ENCODE measurements around the gene FOXN4. TPM values are rescaled to one million over a fixed set of nuclear protein-coding genes. Genes with fewer than 3 reads are reported as not detected.

The FOXN4 gene
- total RNA-seq, 1 donor from 2014 or later = not detected

GRCh38 chr12:109263439-109263838 lies 45.6 kb downstream of the FOXN4 start:
- DNase-seq (ENCODE audit: extremely low spot score in 2 of 2) = no peak
- Histone ChIP-seq H3K4me1 (no peaks in the 10 kb centered on the region), H3K27ac (no peak overlapping the region), H3K27me3 (no peaks in the 10 kb centered on the region), H3K4me3 (no peak overlapping the region), H3K36me3 (peaks cover 0 to 71% of the 10 kb centered on the region in 2 donors), H3K9me3 (no peaks in the 10 kb centered on the region)
- intact Hi-C loops (cut with DNase I) = no loop called here
- no peak for TF ChIP-seq POLR2A (IDR thresholded peaks at IDR 0.05)
- TF ChIP-seq, protein P1, sequence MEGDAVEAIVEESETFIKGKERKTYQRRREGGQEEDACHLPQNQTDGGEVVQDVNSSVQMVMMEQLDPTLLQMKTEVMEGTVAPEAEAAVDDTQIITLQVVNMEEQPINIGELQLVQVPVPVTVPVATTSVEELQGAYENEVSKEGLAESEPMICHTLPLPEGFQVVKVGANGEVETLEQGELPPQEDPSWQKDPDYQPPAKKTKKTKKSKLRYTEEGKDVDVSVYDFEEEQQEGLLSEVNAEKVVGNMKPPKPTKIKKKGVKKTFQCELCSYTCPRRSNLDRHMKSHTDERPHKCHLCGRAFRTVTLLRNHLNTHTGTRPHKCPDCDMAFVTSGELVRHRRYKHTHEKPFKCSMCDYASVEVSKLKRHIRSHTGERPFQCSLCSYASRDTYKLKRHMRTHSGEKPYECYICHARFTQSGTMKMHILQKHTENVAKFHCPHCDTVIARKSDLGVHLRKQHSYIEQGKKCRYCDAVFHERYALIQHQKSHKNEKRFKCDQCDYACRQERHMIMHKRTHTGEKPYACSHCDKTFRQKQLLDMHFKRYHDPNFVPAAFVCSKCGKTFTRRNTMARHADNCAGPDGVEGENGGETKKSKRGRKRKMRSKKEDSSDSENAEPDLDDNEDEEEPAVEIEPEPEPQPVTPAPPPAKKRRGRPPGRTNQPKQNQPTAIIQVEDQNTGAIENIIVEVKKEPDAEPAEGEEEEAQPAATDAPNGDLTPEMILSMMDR (IDR thresholded peaks at IDR 0.05) = no peak
- no peak for TF ChIP-seq POLR2AphosphoS5 (IDR thresholded peaks at IDR 0.05; ENCODE audit: insufficient read depth in 1 of 2, low read depth in 1 of 2)

GRCh38 chr12:109261939-109262338 lies 47.1 kb downstream of the FOXN4 start:
- Histone ChIP-seq H3K36me3 (peaks cover 0 to 64% of the 10 kb centered on the region in 2 donors), H3K9me3 (no peaks in the 10 kb centered on the region), H3K4me1 (no peaks in the 10 kb centered on the region), H3K27me3 (no peaks in the 10 kb centered on the region), H3K27ac (no peak overlapping the region), H3K4me3 (no peak overlapping the region)
- TF ChIP-seq POLR2A (IDR thresholded peaks at IDR 0.05) = no peak
- TF ChIP-seq, protein P1 (IDR thresholded peaks at IDR 0.05) = no peak
- no peak for TF ChIP-seq POLR2AphosphoS5 (IDR thresholded peaks at IDR 0.05; ENCODE audit: insufficient read depth in 1 of 2, low read depth in 1 of 2)
- DNase-seq (ENCODE audit: extremely low spot score in 2 of 2) = no peak
- intact Hi-C loops (cut with DNase I) = no loop called here

- intact Hi-C loops (cut with DNase I) = no loop called here
- Histone ChIP-seq H3K9me3 (no peaks in the 10 kb centered on the region), H3K4me3 (no peak overlapping the region), H3K36me3 (peaks cover 0 to 60% of the 10 kb centered on the region in 2 donors), H3K27ac (no peak overlapping the region), H3K4me1 (no peaks in the 10 kb centered on the region), H3K27me3 (no peaks in the 10 kb centered on the region)
- no peak for TF ChIP-seq POLR2A (IDR thresholded peaks at IDR 0.05)
- TF ChIP-seq, protein P1 (IDR thresholded peaks at IDR 0.05) = no peak
- no peak for TF ChIP-seq POLR2AphosphoS5 (IDR thresholded peaks at IDR 0.05; ENCODE audit: insufficient read depth in 1 of 2, low read depth in 1 of 2)
- no peak for DNase-seq (ENCODE audit: extremely low spot score in 2 of 2)
Observed at GRCh38 chr12:109261087-109261486, 48.0 kb downstream of the FOXN4 start.

GRCh38 chr12:109259545-109259895 lies 49.6 kb downstream of the FOXN4 start:
- H3K27ac ChIP-seq = no peak overlapping the region
- no peak for DNase-seq (ENCODE audit: extremely low spot score in 2 of 2)
- no peaks in the 10 kb centered on the region for H3K9me3 ChIP-seq
- H3K27me3 ChIP-seq = no peaks in the 10 kb centered on the region
- no peak for TF ChIP-seq POLR2A (IDR thresholded peaks at IDR 0.05)
- no peak for TF ChIP-seq POLR2AphosphoS5 (IDR thresholded peaks at IDR 0.05; ENCODE audit: insufficient read depth in 1 of 2, low read depth in 1 of 2)
- TF ChIP-seq, protein P1 (IDR thresholded peaks at IDR 0.05) = no peak
- H3K36me3 ChIP-seq = peaks cover 0 to 49% of the 10 kb centered on the region in 2 donors
- no peak overlapping the region for H3K4me3 ChIP-seq
- intact Hi-C loops (cut with DNase I) = no loop called here
- H3K4me1 ChIP-seq = no peaks in the 10 kb centered on the region

DNA sequence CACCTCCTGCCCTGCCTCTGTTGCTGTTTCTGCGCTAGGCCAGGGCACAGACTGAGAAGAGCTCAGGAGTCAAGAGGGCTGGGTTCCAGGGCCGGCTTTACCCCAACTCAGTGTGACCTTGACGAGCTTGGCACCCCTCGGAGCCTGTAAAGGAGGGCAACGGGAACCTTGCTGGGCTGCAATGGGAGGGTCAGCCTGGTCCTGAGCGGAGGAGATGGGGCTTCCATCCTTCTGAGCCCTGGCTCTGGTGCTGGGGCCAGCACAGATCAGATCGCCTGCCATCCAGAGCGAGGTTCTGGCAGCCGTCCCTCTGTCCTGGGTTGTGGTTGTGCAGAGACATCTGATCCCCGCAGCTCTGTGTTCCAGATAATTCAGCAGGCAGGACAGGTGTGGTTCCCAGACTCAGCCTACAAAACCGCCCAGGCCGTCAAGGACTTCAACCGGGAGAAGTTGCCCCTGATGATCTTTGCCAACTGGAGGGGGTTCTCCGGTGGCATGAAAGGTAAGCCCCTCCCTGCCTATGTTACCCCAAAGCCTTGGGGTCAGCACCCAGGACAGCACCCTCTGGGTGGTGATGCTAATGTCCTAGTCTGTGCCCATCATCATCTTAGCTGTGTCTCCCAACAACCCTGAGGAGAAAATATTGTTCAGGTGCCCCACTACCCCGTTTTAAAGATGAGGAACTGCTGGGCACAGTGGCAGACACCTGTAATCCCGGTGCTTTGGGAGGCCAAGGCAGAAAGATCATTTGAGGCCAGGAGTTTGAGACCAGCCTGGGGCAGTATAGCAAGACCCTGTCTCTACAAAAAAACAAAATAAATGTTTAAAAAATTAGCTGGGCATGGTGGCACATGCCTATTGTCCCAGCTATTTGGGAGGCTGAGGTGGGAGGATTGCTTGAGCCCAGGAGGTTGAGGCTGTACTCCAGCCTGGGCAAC lies 50.2 kb downstream of the FOXN4 start:
- TF ChIP-seq POLR2AphosphoS5 (IDR thresholded peaks at IDR 0.05; ENCODE audit: insufficient read depth in 1 of 2, low read depth in 1 of 2) (no peak), POLR2A (IDR thresholded peaks at IDR 0.05) (no peak)
- TF ChIP-seq, protein P1 (IDR thresholded peaks at IDR 0.05) = no peak
- Histone ChIP-seq H3K27ac (no peak overlapping the region), H3K36me3 (peaks cover 0 to 54% of the 10 kb centered on the region in 2 donors), H3K4me1 (no peaks in the 10 kb centered on the region), H3K9me3 (peaks cover 2% of the 10 kb centered on the region), H3K4me3 (no peak overlapping the region), H3K27me3 (no peaks in the 10 kb centered on the region)
- intact Hi-C loops (cut with DNase I) = no loop called here
- no peak for DNase-seq (ENCODE audit: extremely low spot score in 2 of 2)

All from vagina (tissue), 2 donors.